ENCODE results near the gene MDH2.
A peak's percentile ranks its signal among the peaks of the same experiment; 100 is the strongest.
"Not testable (repeated sequence)": the region's sequence is repeated elsewhere in the genome, so short reads cannot be mapped to it uniquely, and the experiment has no call there.

MDH2 gene

DNA sequence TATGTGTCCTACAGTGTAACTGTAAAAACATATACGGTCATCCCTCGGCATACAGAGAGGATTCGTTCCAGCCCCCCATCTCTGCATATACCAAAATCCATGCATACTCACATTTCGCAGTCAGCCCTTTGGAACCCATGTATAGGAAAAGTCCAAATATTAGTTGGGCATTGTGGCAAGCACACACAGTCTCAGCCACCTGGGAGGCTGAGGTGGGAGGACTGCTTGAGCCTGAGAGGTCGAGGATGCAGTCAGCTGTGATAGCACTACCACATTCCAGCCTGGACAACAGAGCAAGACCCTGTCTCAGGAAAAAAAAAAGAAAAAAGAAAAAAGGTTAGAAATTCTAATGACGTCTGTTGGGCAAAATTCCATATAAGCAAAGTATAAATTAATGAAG lies 29.1 kb downstream of the MDH2 start:
- no peak overlapping the region for H2BK12ac ChIP-seq (ENCODE audit: low read length)
- H4K12ac ChIP-seq (ENCODE audit: low read depth, low read length) = no peak overlapping the region
- no peak overlapping the region for H3K4me2 ChIP-seq (ENCODE audit: low read length)
- H2AK5ac ChIP-seq (ENCODE audit: low read length) = no peak overlapping the region
- H3K79me2 ChIP-seq (ENCODE audit: control insufficient read depth, insufficient read depth, low read length, poor library complexity) = no peaks in the 10 kb centered on the region
- no peak overlapping the region for H2BK120ac ChIP-seq (ENCODE audit: insufficient read depth, low read length, poor library complexity)
- H3K4me1 ChIP-seq (ENCODE audit: control insufficient read depth in 1 of 2, insufficient read depth in 2 of 2, low read length in 2 of 2) = peaks cover 0 to 2% of the 10 kb centered on the region in 2 experiments
- DNase-seq = peak; percentile 8 to 43
- no peaks in the 10 kb centered on the region for H3K27me3 ChIP-seq (ENCODE audit: insufficient read depth, low read length)
- no peak overlapping the region for H4K91ac ChIP-seq (ENCODE audit: low read depth, low read length)
- no peak overlapping the region for H3K4me3 ChIP-seq (ENCODE audit: low read depth, low read length)
- no peak overlapping the region for H3K27ac ChIP-seq (ENCODE audit: low read depth, low read length)
- no peak overlapping the region for H3K4ac ChIP-seq (ENCODE audit: low read depth, low read length)
- H3K9me3 ChIP-seq (ENCODE audit: insufficient read depth, low read depth, low read length) = no peaks in the 10 kb centered on the region
- no peak overlapping the region for H3K14ac ChIP-seq (ENCODE audit: low read length)
- no peak overlapping the region for H2BK5ac ChIP-seq (ENCODE audit: low read depth, low read length, poor library complexity)
- WGBS (ENCODE audit: extremely low coverage, insufficient coverage, insufficient read length) = no CpG with 5 or more reads among the region's 6 CpGs
- no peak overlapping the region for H3K9ac ChIP-seq (ENCODE audit: low read length)
- no peak overlapping the region for H4K8ac ChIP-seq (ENCODE audit: low read depth, low read length)
- no peak overlapping the region for H3K18ac ChIP-seq (ENCODE audit: low read length)
- H3K79me1 ChIP-seq (ENCODE audit: low read length) = peaks cover 4% of the 10 kb centered on the region
- H3K36me3 ChIP-seq (ENCODE audit: control insufficient read depth in 1 of 2, insufficient read depth in 2 of 2, low read length in 2 of 2) = no peaks in the 10 kb centered on the region
- no peak overlapping the region for H3K23ac ChIP-seq (ENCODE audit: low read length)
- no peak overlapping the region for H2AFZ ChIP-seq (ENCODE audit: insufficient read depth, low read length, poor library complexity)

DNA sequence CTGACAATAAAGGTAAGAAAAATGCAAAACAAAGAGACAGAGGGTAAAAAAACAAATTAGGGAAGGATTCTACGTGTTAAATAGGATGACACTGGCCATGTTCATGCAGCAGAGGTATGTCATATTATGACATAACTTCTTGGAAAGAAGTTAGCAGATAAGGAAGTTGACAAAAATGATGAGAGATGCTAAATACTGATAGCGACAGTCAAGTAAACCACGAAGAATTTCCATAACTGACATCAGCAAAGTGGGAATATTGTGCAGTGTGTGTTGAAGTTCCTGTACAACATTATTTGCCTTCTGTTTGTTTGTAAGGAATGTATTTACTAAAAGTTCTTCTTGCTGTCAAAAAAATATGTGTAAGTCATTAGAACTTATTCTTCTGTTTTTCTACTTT lies 29.5 kb downstream of the MDH2 start:
- H3K4ac ChIP-seq (ENCODE audit: low read depth, low read length) = no peak overlapping the region
- no peak overlapping the region for H2AFZ ChIP-seq (ENCODE audit: insufficient read depth, low read length, poor library complexity)
- no peak overlapping the region for H3K23ac ChIP-seq (ENCODE audit: low read length)
- H3K14ac ChIP-seq (ENCODE audit: low read length) = no peak overlapping the region
- H3K18ac ChIP-seq (ENCODE audit: low read length) = no peak overlapping the region
- no peaks in the 10 kb centered on the region for H3K9me3 ChIP-seq (ENCODE audit: insufficient read depth, low read depth, low read length)
- no peak overlapping the region for H4K12ac ChIP-seq (ENCODE audit: low read depth, low read length)
- H4K91ac ChIP-seq (ENCODE audit: low read depth, low read length) = no peak overlapping the region
- WGBS (ENCODE audit: extremely low coverage, insufficient coverage, insufficient read length) = no CpG with 5 or more reads among the region's 3 CpGs
- no peak overlapping the region for H3K27ac ChIP-seq (ENCODE audit: low read depth, low read length)
- H3K9ac ChIP-seq (ENCODE audit: low read length) = no peak overlapping the region
- peaks cover 1% of the 10 kb centered on the region for H3K79me1 ChIP-seq (ENCODE audit: low read length)
- no peak overlapping the region for H3K4me3 ChIP-seq (ENCODE audit: low read depth, low read length)
- H2BK120ac ChIP-seq (ENCODE audit: insufficient read depth, low read length, poor library complexity) = no peak overlapping the region
- no peak overlapping the region for H2BK5ac ChIP-seq (ENCODE audit: low read depth, low read length, poor library complexity)
- peaks cover 0 to 2% of the 10 kb centered on the region in 2 experiments for H3K4me1 ChIP-seq (ENCODE audit: control insufficient read depth in 1 of 2, insufficient read depth in 2 of 2, low read length in 2 of 2)
- H2AK5ac ChIP-seq (ENCODE audit: low read length) = no peak overlapping the region
- no peaks in the 10 kb centered on the region for H3K79me2 ChIP-seq (ENCODE audit: control insufficient read depth, insufficient read depth, low read length, poor library complexity)
- peak; percentile 43 to 87 for DNase-seq
- no peak overlapping the region for H2BK12ac ChIP-seq (ENCODE audit: low read length)
- no peaks in the 10 kb centered on the region for H3K36me3 ChIP-seq (ENCODE audit: control insufficient read depth in 1 of 2, insufficient read depth in 2 of 2, low read length in 2 of 2)
- H3K27me3 ChIP-seq (ENCODE audit: insufficient read depth, low read length) = no peaks in the 10 kb centered on the region
- H4K8ac ChIP-seq (ENCODE audit: low read depth, low read length) = no peak overlapping the region
- no peak overlapping the region for H3K4me2 ChIP-seq (ENCODE audit: low read length)

DNA sequence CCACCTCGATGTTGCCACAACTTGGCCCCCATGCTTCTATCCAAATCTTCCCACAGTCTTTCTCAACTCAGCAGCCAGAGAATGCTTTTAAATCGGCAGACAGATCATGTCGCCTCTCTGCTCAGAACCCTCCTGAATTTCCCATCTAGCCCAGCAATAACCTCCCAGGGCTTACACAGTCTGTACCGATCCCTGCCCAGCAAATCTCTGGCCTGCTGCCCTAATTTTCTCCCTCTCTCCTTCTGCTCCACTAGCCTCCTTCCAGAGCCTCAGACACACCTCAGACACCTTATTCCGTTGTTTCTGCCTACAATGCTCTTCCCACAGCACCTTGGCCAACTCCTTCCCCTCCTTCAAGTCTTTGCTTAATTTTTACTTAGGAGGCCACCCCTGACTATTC lies 32.3 kb downstream of the MDH2 start:
- H3K9me3 ChIP-seq (ENCODE audit: insufficient read depth, low read depth, low read length) = no peaks in the 10 kb centered on the region
- no peaks in the 10 kb centered on the region for H3K79me2 ChIP-seq (ENCODE audit: control insufficient read depth, insufficient read depth, low read length, poor library complexity)
- no peaks in the 10 kb centered on the region for H3K79me1 ChIP-seq (ENCODE audit: low read length)
- H2AFZ ChIP-seq (ENCODE audit: insufficient read depth, low read length, poor library complexity) = no peak overlapping the region
- no peak overlapping the region for H4K91ac ChIP-seq (ENCODE audit: low read depth, low read length)
- no peak overlapping the region for H4K12ac ChIP-seq (ENCODE audit: low read depth, low read length)
- H3K9ac ChIP-seq (ENCODE audit: low read length) = no peak overlapping the region
- H3K36me3 ChIP-seq (ENCODE audit: control insufficient read depth in 1 of 2, insufficient read depth in 2 of 2, low read length in 2 of 2) = no peaks in the 10 kb centered on the region
- H2BK12ac ChIP-seq (ENCODE audit: low read length) = no peak overlapping the region
- H3K23ac ChIP-seq (ENCODE audit: low read length) = no peak overlapping the region
- H3K4me2 ChIP-seq (ENCODE audit: low read length) = no peak overlapping the region
- H3K4me3 ChIP-seq (ENCODE audit: low read depth, low read length) = no peak overlapping the region
- H2BK5ac ChIP-seq (ENCODE audit: low read depth, low read length, poor library complexity) = no peak overlapping the region
- no peaks in the 10 kb centered on the region for H3K27me3 ChIP-seq (ENCODE audit: insufficient read depth, low read length)
- no peak overlapping the region for H4K8ac ChIP-seq (ENCODE audit: low read depth, low read length)
- H3K18ac ChIP-seq (ENCODE audit: low read length) = no peak overlapping the region
- no peak overlapping the region for H3K4ac ChIP-seq (ENCODE audit: low read depth, low read length)
- no peak overlapping the region for H2BK120ac ChIP-seq (ENCODE audit: insufficient read depth, low read length, poor library complexity)
- H3K4me1 ChIP-seq (ENCODE audit: control insufficient read depth in 1 of 2, insufficient read depth in 2 of 2, low read length in 2 of 2) = no peaks in the 10 kb centered on the region
- no peak for DNase-seq
- WGBS (ENCODE audit: extremely low coverage, insufficient coverage, insufficient read length) = no CpG with 5 or more reads among the region's 5 CpGs
- no peak overlapping the region for H2AK5ac ChIP-seq (ENCODE audit: low read length)
- H3K27ac ChIP-seq (ENCODE audit: low read depth, low read length) = no peak overlapping the region
- H3K14ac ChIP-seq (ENCODE audit: low read length) = no peak overlapping the region

DNA sequence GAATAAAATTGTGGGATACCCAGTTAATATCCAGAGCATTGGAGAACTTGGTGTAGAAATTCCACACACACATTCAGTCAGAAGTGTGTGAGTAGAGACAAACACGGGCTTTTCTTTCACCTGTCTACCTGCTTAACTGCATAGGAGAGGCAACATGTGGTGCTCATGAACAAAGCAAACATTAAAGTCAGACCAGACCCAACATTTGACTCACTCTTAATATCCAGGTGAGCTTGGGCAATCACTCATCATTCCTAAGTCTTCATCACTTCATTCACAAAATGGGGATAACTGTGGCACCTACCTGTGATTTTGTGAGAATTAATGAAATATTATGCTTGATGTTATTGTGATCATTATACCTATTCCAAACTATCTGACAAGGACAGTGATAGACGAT lies 36.2 kb downstream of the MDH2 start:
- not testable (repeated sequence) for H3K18ac ChIP-seq (ENCODE audit: low read length); H2BK12ac ChIP-seq (ENCODE audit: low read length); H2BK5ac ChIP-seq (ENCODE audit: low read depth, low read length, poor library complexity); H2AK5ac ChIP-seq (ENCODE audit: low read length); H3K9me3 ChIP-seq (ENCODE audit: insufficient read depth, low read depth, low read length); H4K91ac ChIP-seq (ENCODE audit: low read depth, low read length); H2BK120ac ChIP-seq (ENCODE audit: insufficient read depth, low read length, poor library complexity); H3K36me3 ChIP-seq (ENCODE audit: control insufficient read depth in 1 of 2, insufficient read depth in 2 of 2, low read length in 2 of 2); H3K4me1 ChIP-seq (ENCODE audit: control insufficient read depth in 1 of 2, insufficient read depth in 2 of 2, low read length in 2 of 2); H3K79me1 ChIP-seq (ENCODE audit: low read length); H3K4me3 ChIP-seq (ENCODE audit: low read depth, low read length); DNase-seq; H3K79me2 ChIP-seq (ENCODE audit: control insufficient read depth, insufficient read depth, low read length, poor library complexity); H3K9ac ChIP-seq (ENCODE audit: low read length); H4K8ac ChIP-seq (ENCODE audit: low read depth, low read length); H4K12ac ChIP-seq (ENCODE audit: low read depth, low read length); H2AFZ ChIP-seq (ENCODE audit: insufficient read depth, low read length, poor library complexity); H3K14ac ChIP-seq (ENCODE audit: low read length); H3K23ac ChIP-seq (ENCODE audit: low read length); H3K27ac ChIP-seq (ENCODE audit: low read depth, low read length); H3K4ac ChIP-seq (ENCODE audit: low read depth, low read length); H3K27me3 ChIP-seq (ENCODE audit: insufficient read depth, low read length); H3K4me2 ChIP-seq (ENCODE audit: low read length)
- WGBS (ENCODE audit: extremely low coverage, insufficient coverage, insufficient read length) = no CpG with 5 or more reads among the region's 2 CpGs
